Lung microvascular endothelial cell (primary cell): ENCODE measurements around the gene CYP27A1. TPM values are rescaled to one million over a fixed set of nuclear protein-coding genes. Genes with fewer than 3 reads are reported as not detected.

Experiments
- DNase-seq, 2 donors: peaks; one replicate each; pipeline versions ENCODE4 v3.0.0 to v3.0.0-alpha.2; 2010; ENCODE audit warnings: low read depth in 2 of 2
- total RNA-seq: library from RNA; depleted of rRNA; stranded (reverse); fragments of >200 nt; gene quantifications from 2 replicates; pipeline ENCODE4 v1.2.1, GENCODE V29; 2014

The CYP27A1 gene
- 5.0 and 7.1 TPM in 2 replicates for total RNA-seq

DNA sequence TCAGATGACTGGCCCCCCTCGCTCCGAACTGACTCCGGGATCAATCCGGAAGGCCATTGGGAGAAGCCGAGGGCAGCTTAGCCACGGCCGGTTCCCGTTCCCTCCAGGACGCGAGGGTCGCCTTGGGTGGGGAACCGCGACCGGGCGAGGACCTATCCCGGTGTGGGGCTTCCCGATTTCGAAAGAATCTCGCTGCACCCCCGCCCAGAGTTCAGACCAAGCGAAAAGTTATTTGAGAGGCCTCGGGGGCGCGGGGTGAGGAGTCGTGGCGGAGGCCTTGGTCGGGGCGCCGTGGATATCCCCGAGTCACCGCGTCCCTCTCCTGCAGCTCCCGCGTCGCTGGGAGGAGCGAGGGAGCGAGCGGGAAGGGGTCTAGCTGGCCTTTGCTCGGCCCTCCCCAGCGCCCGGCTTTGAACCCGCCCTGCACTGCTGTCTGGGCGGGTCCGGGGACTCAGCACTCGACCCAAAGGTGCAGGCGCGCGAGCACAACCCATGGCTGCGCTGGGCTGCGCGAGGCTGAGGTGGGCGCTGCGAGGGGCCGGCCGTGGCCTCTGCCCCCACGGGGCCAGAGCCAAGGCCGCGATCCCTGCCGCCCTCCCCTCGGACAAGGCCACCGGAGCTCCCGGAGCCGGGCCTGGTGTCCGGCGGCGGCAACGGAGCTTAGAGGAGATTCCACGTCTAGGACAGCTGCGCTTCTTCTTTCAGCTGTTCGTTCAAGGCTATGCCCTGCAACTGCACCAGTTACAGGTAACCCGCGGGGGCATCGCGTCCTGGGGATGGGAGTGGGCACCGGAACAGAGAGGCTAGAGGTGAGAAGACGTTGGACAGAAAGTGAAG is at the start of gene CYP27A1:
CYP27A1 (plus strand) TSS at position 457 of the 837 bp plus-strand sequence; CDS start at position 493, 36 bp downstream.
- DNase-seq = peak; percentile 40

- DNase-seq = peak in 1 of 2 donors; percentile 11
Observed at GRCh38 chr2:218732761-218733158, 49.2 kb upstream of the CYP27A1 start.

DNA sequence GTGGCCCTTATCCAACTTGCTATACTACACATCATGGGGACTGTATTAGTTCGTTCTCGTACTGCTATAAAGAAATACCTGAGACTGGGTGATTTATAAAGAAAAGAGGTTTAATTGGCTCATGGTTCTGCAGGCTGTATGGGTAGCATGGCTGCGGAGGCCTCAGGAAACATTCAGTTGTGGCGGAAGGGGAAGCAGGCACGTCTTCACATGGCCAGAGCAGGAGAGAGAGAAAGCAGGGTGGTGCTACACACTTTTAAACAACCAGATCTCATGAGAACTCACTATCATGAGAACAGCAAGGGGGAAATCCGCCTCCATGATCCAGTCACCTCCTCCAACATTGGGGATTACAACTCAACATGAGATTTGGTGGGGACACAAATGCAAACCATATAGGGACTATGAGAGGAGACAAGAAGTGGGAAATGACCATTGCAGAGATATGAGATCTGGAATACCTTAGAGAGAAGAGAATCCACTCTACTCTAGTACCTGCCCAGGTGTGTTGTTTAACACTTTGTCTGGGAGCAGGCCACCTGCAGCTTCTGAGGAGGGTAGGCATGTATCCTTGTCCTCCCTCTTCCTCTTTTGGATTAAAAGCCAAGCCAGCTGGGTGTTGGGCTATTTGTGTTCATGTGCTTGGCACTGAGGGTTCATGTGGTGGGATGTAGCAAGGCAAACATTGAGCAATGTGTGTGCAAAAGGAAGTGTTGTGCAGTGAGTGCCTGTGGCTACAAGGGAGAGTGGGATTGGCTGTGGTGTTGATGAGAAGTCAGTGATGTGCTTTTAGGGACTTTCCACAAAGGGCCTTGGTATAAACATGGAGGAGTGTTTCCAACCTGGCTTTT is 48.6 kb upstream of the CYP27A1 start:
- peak; percentile 52 to 67 for DNase-seq

DNA sequence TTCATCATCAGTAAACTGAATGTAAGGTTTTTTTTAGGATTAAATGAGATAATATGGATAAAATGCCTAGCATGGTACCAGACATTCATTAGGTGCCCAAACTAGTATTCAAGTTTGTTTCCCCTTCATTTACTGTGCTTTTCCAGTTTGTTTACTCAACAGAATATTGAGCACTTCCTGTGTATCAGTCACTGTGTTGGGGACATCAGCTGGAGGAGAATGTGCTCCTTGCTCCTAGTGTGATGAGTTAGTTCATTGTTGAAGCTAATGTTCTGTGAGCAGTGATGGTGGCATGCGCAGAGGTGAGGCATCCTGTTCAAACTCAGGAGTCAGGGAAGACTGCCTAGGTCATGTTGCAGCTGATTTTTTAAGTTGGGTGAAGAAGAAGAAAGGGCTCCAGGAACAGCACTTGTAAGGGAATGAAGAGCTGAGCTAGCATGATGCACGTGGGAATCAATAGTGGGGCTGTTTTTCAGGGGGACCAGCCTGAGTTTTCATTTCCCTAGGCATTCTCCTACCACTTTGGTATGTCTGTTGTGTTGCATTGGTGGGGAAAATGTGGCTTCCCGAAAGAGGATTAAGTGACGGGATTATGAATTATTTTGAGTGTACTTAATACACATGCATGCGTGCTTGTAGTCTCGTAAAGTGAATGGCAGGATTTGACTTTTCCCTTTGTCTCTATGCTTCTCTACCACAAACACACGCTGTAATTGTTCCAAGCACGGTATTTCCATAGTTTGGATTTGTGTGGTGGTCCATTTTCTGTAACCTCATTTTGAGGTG is 47.6 kb upstream of the CYP27A1 start:
- DNase-seq = peak in 1 of 2 donors; percentile 9

GRCh38 chr2:218736531-218736930 is 45.4 kb upstream of the CYP27A1 start:
- no peak for DNase-seq

DNA sequence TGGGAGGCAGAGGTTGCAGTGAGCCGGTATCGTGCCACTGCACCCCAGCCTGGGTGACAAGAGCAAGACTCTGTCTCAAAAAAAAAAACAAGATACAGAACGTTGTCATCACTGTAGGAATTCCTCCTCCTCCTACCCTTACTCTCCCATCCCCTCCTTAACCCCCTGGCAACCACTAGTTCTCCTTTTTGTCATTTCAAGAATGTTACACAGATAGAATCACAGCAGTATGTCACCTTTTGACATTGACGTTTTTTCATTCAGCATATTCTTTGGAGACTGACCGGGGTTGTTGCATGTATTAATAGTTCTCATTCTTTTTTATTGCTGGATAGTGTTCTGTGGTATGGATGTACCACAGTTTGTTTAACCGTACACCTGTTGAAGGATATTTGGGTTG is 38.9 kb upstream of the CYP27A1 start:
- no peak for DNase-seq

DNA sequence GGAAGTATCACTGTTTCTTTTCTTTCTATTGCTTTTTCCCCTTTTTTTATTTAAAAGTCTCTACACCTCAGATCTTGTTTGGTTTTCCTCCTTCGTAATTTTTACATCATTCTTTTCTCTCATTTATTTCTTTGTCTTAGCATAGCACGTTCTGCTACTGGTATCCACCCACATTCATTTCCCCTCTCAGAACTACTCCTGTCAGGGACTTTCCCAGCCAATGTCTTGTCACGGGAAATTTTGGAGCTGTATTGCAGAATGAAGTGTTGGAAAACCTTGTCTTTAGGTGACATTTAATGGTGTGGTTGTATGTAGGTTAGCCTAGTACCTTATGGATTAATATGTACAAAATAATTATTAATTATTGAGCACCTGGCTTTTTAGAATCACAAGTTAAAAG is 37.3 kb upstream of the CYP27A1 start:
- DNase-seq = peak in 1 of 2 donors; percentile 32

GRCh38 chr2:218745160-218745558 is 36.8 kb upstream of the CYP27A1 start:
- DNase-seq = no peak

DNA sequence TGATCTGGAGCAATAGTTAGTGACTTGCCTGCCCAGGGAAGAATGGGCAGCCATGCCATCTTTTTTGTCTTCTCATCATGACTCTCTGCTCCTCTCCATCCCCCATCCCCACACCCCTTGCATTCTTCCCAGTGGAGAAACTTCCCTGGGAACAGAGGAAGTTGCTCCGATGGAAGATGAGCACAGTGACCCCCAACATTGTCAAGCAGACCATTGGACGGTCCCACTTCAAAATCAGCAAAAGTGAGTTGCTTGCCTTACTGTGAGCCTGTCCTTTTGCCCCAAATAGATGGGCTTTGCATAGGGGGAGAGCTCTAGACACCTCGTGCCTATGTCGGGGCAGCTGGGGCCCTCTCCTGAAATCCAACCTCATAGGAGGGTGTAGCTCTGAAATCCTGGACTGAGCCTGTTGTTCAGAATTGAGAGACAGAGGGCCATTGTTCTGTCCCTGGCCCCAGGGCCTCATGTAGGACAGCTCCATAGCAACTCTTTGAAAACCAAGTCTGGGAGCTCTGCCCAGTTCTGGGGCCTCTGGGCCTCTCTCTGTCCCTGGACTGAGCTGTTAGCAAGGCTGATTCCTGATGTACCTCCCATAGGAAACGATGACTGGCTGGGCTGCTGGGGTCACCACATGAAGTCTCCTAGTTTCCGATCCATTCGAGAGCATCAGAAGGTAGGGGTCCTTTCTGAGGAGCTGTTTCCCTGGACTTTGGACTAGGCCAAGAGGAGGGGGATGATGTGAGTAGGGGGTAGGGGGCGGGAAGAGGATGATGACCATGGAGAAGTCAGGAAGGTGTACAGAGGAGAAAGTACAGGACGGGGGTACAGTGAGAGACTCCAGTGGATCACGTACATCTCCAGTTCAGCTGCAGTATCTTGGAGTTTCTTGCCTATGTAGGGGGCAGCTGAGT is 36.1 kb upstream of the CYP27A1 start:
- DNase-seq = peak in 1 of 2 donors; percentile 67

DNA sequence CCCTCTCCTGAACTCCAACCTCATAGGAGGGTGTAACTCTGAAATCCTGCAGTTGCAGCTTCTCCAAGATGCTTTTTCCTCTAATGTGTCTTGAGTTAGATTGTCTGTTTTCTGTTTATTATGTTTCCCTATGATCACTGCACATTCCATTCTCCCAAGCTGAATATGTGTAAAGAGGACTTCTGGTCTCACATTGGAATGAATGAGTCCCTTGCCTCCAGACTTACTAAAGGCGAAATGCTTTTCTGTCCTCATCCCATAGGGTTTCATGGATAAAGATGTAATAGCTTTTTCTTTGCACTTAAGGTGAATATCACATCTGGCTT is 35.5 kb upstream of the CYP27A1 start:
- DNase-seq = no peak

DNA sequence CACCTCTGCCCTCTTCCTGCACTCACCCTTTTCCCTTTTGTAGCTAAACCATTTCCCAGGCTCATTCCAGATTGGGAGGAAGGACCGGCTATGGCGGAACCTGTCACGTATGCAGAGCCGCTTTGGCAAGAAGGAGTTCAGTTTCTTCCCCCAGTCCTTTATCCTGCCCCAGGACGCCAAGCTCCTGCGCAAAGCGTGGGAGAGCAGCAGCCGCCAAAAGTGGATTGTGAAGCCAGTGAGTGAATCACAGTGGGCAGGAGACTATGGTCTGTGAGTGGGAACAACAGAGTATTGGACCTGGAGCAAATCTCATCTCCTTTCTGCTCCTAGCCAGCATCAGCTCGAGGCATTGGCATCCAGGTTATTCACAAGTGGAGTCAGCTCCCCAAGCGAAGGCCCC is 35.0 kb upstream of the CYP27A1 start:
- no peak for DNase-seq

DNA sequence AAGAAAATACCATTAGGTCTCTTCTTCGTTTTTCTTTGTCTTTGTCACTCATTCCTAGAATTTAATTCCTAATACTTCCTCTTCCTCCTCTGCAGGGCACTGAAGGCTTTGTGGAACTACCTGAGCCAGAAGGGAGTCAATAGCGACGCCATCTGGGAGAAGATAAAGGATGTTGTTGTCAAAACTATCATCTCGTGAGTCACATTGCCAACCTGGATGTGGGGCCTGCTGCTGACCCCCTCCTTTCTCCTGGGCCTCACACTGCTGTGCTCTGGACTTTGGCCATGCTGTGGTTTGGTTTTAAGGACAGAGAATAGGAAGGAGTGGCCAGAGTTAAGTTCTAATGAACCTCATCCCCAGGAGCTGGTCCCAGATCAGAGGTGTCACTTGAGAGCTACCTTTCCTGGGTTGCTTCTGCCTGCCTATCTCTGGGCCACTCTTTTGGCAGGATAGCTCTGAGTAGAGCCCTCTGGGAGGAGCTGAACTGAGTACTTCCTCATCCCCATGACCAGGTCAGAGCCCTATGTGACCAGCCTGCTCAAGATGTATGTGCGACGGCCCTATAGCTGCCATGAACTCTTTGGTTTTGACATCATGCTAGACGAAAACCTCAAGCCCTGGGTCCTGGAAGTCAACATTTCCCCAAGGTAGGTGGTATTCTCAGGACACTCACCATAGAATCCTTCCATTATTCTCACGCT is 33.1 kb upstream of the CYP27A1 start:
- no peak for DNase-seq

- DNase-seq = no peak
Observed at GRCh38 chr2:218754201-218754600, 27.7 kb upstream of the CYP27A1 start.

- no peak for DNase-seq
Observed at GRCh38 chr2:218754781-218755180, 27.2 kb upstream of the CYP27A1 start.

GRCh38 chr2:218755198-218755566 is 26.8 kb upstream of the CYP27A1 start:
- DNase-seq = no peak

GRCh38 chr2:218755567-218756404 is 26.2 kb upstream of the CYP27A1 start:
- DNase-seq = no peak

DNA sequence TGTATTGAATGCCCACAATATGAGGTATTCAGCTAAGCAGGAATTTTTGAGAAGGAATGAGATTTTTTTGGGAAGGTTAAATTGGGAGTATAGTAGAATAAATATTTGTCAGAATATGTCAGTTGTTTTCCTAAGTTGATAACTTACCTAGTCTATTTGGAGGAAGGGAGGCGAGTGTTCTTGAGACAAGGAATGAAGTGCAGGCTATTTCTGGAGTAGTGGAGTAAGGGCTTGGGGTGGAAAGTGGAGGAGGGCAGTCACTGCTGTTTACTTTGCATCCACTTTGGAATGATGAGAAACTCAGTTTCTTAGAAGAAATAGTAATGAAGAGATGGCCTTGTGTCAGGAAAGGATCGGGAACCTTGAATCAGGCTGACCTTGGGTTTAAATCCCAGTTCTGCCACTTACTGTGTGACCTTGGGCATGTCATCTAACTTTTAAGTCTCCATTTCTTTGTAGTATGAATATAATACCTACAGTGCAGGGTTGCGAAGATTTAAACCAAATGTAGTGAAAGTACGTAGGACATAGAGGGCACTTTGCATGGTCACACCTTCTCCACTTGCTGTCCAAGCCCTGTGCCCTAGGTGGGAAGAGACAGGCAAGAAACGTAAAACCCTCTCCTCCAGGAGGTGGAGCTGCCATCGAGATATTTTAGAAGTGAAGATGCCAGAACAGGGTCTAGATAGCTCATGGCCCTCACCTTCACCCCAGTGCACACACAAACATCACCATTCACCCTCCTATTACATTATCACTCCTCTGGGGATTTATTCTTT is 25.2 kb upstream of the CYP27A1 start:
- DNase-seq = no peak

GRCh38 chr2:218761795-218762194 is 20.2 kb upstream of the CYP27A1 start:
- DNase-seq = no peak
